GM23338 (cell line): ENCODE measurements around the gene SMCR8. TPM values are rescaled to one million over a fixed set of nuclear protein-coding genes. Genes with fewer than 3 reads are reported as not detected.

Source experiments
- ATAC-seq: fragments of 200-7000 bp; cut with Tn5 transposase; 3 replicates; pipeline ENCODE4 v1.9.1; 2020
- DNase-seq: peaks from one replicate; pipeline ENCODE4 v3.0.0-alpha.2; 2015; ENCODE audit warnings: low spot score
- H2AFZ ChIP-seq: fragments of 200-600 bp; sonication (generic); 2 replicates; pipeline ENCODE4 v1.8.0; 2016; ENCODE audit warnings: antibody characterized with exemption, mild to moderate bottlenecking, moderate library complexity
- H3F3A ChIP-seq: fragments of 200-600 bp; sonication (generic); replicated peaks from 2 replicates; pipeline ENCODE4 v1.8.0; 2017; ENCODE audit warnings: antibody characterized with exemption, mixed run types, low read depth
- H3K27ac ChIP-seq: fragments of 200-600 bp; sonication (generic); 2 replicates; pipeline ENCODE4 v1.6.1; 2016; ENCODE audit warnings: low read depth
- H3K27me3 ChIP-seq: fragments of 200-600 bp; sonication (generic); 2 replicates; pipeline ENCODE4 v1.8.0; 2016; ENCODE audit warnings: mild to moderate bottlenecking, mixed run types, moderate library complexity; ENCODE audit not compliant: insufficient read depth
- H3K36me3 ChIP-seq: fragments of 200-600 bp; sonication (generic); 2 replicates; pipeline ENCODE4 v1.8.0; 2016; ENCODE audit warnings: mild to moderate bottlenecking; ENCODE audit not compliant: insufficient read depth
- H3K4me1 ChIP-seq: fragments of 200-600 bp; sonication (generic); 2 replicates; pipeline ENCODE4 v1.8.0; 2016; ENCODE audit warnings: mild to moderate bottlenecking, moderate library complexity; ENCODE audit not compliant: insufficient read depth
- H3K4me2 ChIP-seq: fragments of 200-600 bp; sonication (generic); 2 replicates; pipeline ENCODE4 v1.7.1; 2017; ENCODE audit warnings: mixed run types
- H3K4me3 ChIP-seq: fragments of 200-600 bp; sonication (generic); 2 replicates; pipeline ENCODE4 v1.6.1; 2016; ENCODE audit warnings: mixed run types
- H3K79me2 ChIP-seq: fragments of 200-600 bp; sonication (generic); replicated peaks from 2 replicates; pipeline ENCODE4 v1.8.0; 2017; ENCODE audit warnings: mild to moderate bottlenecking; ENCODE audit not compliant: insufficient read depth
- H3K9me2 ChIP-seq: fragments of 200-600 bp; sonication (generic); 2 replicates; pipeline ENCODE4 v1.8.0; 2017; ENCODE audit not compliant: insufficient read depth
- H4K20me1 ChIP-seq: fragments of 200-600 bp; sonication (generic); replicated peaks from 2 replicates; pipeline ENCODE4 v1.8.0; 2017; ENCODE audit warnings: mild to moderate bottlenecking; ENCODE audit not compliant: insufficient read depth
- H3K27ac Mint-ChIP-seq: 2 replicates; pipeline ENCODE4 v1.8.0; 2020; ENCODE audit warnings: inconsistent platforms, mild to moderate bottlenecking, moderate library complexity, mixed read lengths
- H3K27me3 Mint-ChIP-seq: 3 replicates; pipeline ENCODE4 v1.8.0; 2022; ENCODE audit warnings: low read depth, mild to moderate bottlenecking, moderate library complexity, mixed read lengths, inconsistent platforms; ENCODE audit not compliant: insufficient read depth, poor library complexity
- H3K36me3 Mint-ChIP-seq: 3 replicates; pipeline ENCODE4 v1.8.0; 2021; ENCODE audit warnings: low read depth, mild to moderate bottlenecking, inconsistent platforms, moderate library complexity, mixed read lengths
- H3K4me1 Mint-ChIP-seq: 3 replicates; pipeline ENCODE4 v1.8.0; 2020; ENCODE audit warnings: mild to moderate bottlenecking, inconsistent platforms, mixed read lengths
- H3K4me3 Mint-ChIP-seq: 3 replicates; pipeline ENCODE4 v1.8.0; 2021; ENCODE audit warnings: moderate library complexity, mild to moderate bottlenecking, inconsistent platforms, mixed read lengths
- H3K9me3 Mint-ChIP-seq: 3 replicates; pipeline ENCODE4 v1.8.0; 2020; ENCODE audit warnings: moderate library complexity, mild to moderate bottlenecking, inconsistent platforms, mixed read lengths
- CREB1 ChIP-seq: fragments of 250-450 bp; sonication (Bioruptor Pico); IDR thresholded peaks from 2 replicates; pipeline ENCODE4 v1.5.0; 2020; ENCODE audit warnings: low read depth, mild to moderate bottlenecking, moderate library complexity
- EZH2 ChIP-seq: fragments of 200-600 bp; sonication (generic); IDR thresholded peaks from one replicate; pipeline ENCODE4 v1.8.0; 2017; ENCODE audit warnings: antibody characterized with exemption, mild to moderate bottlenecking, low read depth; ENCODE audit not compliant: unreplicated experiment
- JUNB ChIP-seq: IDR thresholded peaks from one replicate; pipeline ENCODE4 v1.6.1; 2016; ENCODE audit warnings: antibody characterized with exemption; ENCODE audit not compliant: unreplicated experiment
- NANOG ChIP-seq: IDR thresholded peaks from 2 replicates; pipeline ENCODE4 v1.6.1; 2016; ENCODE audit warnings: antibody characterized with exemption, borderline replicate concordance
- STAT1 ChIP-seq: IDR thresholded peaks from one replicate; pipeline ENCODE4 v1.6.1; 2016; ENCODE audit warnings: antibody characterized with exemption; ENCODE audit not compliant: unreplicated experiment
- ZNF114 ChIP-seq: fragments of 250-450 bp; sonication (Bioruptor Pico); IDR thresholded peaks from 2 replicates; pipeline ENCODE4 v1.5.0; 2020; ENCODE audit warnings: mild to moderate bottlenecking, moderate library complexity
- polyA plus RNA-seq: library from polyadenylated mRNA; unstranded; fragments of >200 nt; fragmentation: Nextera tagmentation; extraction: Ambion mirVana; gene quantifications from 2 replicates; pipeline ENCODE4 v1.2.1, GENCODE V29; 2016
- total RNA-seq: library from RNA; depleted of rRNA; stranded (reverse); fragments of >200 nt; shearing (Covaris generic); gene quantifications from 2 replicates; pipeline ENCODE4 v1.2.3, GENCODE V29; 2014
- TF ChIP-seq, protein P1 (sequence below): fragments of 250-450 bp; sonication (Bioruptor Pico); IDR thresholded peaks from 2 replicates; pipeline ENCODE4 v1.5.0; 2020; ENCODE audit warnings: mild to moderate bottlenecking, moderate library complexity
- TF ChIP-seq, protein P2 (sequence below): IDR thresholded peaks from one replicate; pipeline ENCODE4 v1.6.1; 2018; ENCODE audit warnings: antibody characterized with exemption; ENCODE audit not compliant: unreplicated experiment
- TF ChIP-seq, protein P3 (sequence below): IDR thresholded peaks from 2 replicates; pipeline ENCODE4 v1.6.1; 2016; ENCODE audit warnings: antibody characterized with exemption
- TF ChIP-seq, protein P4 (sequence below), 2 experiments: fragments of 200-600 bp in 1 of 2; sonication (generic) in 1 of 2; conservative IDR thresholded peaks; 2 replicates each; pipeline versions ENCODE4 v1.5.1 to v1.6.1; 2016 to 2017; ENCODE audit warnings: antibody characterized with exemption in 2 of 2, low read depth in 2 of 2, mild to moderate bottlenecking in 2 of 2, moderate library complexity in 1 of 2

Gene SMCR8
- total and polyA plus RNA-seq, 2 experiments from 2014 or later = 1.5 to 20.1 TPM

DNA sequence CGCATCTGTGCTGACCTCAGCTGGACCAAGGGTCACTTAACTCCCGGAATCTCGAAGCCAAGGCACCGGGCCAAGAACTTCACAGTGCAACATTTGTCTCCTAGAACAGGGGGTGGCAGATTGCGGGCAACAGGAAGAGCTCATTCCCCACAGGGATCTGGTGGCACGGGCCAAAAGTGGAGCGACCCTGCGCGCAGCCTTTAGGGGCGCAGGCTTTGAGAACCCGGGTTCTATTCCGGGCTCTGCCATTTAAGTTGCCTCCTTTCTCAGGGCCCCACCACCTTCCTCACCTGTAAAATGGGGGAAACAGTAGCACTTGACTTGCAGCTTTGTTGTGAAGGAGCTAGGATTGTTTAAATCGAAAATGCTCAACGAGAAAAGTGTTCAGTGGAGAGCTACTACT is 47.6 kb downstream of the SMCR8 start:
- DNase-seq = peak; percentile 50
- TF ChIP-seq, protein P1, sequence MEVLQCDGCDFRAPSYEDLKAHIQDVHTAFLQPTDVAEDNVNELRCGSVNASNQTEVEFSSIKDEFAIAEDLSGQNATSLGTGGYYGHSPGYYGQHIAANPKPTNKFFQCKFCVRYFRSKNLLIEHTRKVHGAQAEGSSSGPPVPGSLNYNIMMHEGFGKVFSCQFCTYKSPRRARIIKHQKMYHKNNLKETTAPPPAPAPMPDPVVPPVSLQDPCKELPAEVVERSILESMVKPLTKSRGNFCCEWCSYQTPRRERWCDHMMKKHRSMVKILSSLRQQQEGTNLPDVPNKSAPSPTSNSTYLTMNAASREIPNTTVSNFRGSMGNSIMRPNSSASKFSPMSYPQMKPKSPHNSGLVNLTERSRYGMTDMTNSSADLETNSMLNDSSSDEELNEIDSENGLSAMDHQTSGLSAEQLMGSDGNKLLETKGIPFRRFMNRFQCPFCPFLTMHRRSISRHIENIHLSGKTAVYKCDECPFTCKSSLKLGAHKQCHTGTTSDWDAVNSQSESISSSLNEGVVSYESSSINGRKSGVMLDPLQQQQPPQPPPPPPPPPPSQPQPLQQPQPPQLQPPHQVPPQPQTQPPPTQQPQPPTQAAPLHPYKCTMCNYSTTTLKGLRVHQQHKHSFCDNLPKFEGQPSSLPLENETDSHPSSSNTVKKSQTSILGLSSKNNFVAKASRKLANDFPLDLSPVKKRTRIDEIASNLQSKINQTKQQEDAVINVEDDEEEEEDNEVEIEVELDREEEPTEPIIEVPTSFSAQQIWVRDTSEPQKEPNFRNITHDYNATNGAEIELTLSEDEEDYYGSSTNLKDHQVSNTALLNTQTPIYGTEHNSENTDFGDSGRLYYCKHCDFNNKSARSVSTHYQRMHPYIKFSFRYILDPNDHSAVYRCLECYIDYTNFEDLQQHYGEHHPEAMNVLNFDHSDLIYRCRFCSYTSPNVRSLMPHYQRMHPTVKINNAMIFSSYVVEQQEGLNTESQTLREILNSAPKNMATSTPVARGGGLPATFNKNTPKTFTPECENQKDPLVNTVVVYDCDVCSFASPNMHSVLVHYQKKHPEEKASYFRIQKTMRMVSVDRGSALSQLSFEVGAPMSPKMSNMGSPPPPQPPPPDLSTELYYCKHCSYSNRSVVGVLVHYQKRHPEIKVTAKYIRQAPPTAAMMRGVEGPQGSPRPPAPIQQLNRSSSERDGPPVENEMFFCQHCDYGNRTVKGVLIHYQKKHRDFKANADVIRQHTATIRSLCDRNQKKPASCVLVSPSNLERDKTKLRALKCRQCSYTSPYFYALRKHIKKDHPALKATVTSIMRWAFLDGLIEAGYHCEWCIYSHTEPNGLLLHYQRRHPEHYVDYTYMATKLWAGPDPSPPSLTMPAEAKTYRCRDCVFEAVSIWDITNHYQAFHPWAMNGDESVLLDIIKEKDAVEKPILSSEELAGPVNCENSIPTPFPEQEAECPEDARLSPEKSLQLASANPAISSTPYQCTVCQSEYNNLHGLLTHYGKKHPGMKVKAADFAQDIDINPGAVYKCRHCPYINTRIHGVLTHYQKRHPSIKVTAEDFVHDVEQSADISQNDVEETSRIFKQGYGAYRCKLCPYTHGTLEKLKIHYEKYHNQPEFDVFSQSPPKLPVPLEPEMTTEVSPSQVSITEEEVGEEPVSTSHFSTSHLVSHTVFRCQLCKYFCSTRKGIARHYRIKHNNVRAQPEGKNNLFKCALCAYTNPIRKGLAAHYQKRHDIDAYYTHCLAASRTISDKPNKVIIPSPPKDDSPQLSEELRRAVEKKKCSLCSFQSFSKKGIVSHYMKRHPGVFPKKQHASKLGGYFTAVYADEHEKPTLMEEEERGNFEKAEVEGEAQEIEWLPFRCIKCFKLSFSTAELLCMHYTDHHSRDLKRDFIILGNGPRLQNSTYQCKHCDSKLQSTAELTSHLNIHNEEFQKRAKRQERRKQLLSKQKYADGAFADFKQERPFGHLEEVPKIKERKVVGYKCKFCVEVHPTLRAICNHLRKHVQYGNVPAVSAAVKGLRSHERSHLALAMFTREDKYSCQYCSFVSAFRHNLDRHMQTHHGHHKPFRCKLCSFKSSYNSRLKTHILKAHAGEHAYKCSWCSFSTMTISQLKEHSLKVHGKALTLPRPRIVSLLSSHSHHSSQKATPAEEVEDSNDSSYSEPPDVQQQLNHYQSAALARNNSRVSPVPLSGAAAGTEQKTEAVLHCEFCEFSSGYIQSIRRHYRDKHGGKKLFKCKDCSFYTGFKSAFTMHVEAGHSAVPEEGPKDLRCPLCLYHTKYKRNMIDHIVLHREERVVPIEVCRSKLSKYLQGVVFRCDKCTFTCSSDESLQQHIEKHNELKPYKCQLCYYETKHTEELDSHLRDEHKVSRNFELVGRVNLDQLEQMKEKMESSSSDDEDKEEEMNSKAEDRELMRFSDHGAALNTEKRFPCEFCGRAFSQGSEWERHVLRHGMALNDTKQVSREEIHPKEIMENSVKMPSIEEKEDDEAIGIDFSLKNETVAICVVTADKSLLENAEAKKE (CRISPR knock-in tag) = no peak
- TF ChIP-seq EZH2 = no peak
- TF ChIP-seq CREB1 (CRISPR knock-in tag) = no peak
- TF ChIP-seq, protein P2, sequence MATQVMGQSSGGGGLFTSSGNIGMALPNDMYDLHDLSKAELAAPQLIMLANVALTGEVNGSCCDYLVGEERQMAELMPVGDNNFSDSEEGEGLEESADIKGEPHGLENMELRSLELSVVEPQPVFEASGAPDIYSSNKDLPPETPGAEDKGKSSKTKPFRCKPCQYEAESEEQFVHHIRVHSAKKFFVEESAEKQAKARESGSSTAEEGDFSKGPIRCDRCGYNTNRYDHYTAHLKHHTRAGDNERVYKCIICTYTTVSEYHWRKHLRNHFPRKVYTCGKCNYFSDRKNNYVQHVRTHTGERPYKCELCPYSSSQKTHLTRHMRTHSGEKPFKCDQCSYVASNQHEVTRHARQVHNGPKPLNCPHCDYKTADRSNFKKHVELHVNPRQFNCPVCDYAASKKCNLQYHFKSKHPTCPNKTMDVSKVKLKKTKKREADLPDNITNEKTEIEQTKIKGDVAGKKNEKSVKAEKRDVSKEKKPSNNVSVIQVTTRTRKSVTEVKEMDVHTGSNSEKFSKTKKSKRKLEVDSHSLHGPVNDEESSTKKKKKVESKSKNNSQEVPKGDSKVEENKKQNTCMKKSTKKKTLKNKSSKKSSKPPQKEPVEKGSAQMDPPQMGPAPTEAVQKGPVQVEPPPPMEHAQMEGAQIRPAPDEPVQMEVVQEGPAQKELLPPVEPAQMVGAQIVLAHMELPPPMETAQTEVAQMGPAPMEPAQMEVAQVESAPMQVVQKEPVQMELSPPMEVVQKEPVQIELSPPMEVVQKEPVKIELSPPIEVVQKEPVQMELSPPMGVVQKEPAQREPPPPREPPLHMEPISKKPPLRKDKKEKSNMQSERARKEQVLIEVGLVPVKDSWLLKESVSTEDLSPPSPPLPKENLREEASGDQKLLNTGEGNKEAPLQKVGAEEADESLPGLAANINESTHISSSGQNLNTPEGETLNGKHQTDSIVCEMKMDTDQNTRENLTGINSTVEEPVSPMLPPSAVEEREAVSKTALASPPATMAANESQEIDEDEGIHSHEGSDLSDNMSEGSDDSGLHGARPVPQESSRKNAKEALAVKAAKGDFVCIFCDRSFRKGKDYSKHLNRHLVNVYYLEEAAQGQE = no peak
- TF ChIP-seq, protein P3, sequence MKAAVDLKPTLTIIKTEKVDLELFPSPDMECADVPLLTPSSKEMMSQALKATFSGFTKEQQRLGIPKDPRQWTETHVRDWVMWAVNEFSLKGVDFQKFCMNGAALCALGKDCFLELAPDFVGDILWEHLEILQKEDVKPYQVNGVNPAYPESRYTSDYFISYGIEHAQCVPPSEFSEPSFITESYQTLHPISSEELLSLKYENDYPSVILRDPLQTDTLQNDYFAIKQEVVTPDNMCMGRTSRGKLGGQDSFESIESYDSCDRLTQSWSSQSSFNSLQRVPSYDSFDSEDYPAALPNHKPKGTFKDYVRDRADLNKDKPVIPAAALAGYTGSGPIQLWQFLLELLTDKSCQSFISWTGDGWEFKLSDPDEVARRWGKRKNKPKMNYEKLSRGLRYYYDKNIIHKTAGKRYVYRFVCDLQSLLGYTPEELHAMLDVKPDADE = no peak
- no peak for TF ChIP-seq STAT1
- TF ChIP-seq JUNB = no peak
- TF ChIP-seq NANOG = no peak
- TF ChIP-seq, protein P4, sequence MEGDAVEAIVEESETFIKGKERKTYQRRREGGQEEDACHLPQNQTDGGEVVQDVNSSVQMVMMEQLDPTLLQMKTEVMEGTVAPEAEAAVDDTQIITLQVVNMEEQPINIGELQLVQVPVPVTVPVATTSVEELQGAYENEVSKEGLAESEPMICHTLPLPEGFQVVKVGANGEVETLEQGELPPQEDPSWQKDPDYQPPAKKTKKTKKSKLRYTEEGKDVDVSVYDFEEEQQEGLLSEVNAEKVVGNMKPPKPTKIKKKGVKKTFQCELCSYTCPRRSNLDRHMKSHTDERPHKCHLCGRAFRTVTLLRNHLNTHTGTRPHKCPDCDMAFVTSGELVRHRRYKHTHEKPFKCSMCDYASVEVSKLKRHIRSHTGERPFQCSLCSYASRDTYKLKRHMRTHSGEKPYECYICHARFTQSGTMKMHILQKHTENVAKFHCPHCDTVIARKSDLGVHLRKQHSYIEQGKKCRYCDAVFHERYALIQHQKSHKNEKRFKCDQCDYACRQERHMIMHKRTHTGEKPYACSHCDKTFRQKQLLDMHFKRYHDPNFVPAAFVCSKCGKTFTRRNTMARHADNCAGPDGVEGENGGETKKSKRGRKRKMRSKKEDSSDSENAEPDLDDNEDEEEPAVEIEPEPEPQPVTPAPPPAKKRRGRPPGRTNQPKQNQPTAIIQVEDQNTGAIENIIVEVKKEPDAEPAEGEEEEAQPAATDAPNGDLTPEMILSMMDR (conservative IDR thresholded peaks at IDR 0.05; ENCODE audit: low read depth in 2 of 2) = no peak; a peak in 1 of 4 replicates
- no peak for TF ChIP-seq ZNF114 (CRISPR knock-in tag)

More for the DNA sequence above, 47.6 kb downstream of the SMCR8 start:
- Histone ChIP-seq H3K4me3 (peak overlapping the region; percentile 97), H2AFZ (peak overlapping the region; percentile 95), H3K36me3 (peaks cover 16% of the 10 kb centered on the region; the same call in 1 of the 2 replicates), H3K4me1 (peaks cover 8% of the 10 kb centered on the region; the same call in 1 of the 2 replicates), H4K20me1 (0 out of 2 replicates have a peak, but pooled peaks cover 7% of the 10 kb centered on the region), H3K27me3 (no peaks in the 10 kb centered on the region), H3K27ac (0 out of 2 replicates have a peak overlapping the region, but pooled peaks have one; percentile 45), H3K79me2 (peaks cover 43% of the 10 kb centered on the region), H3F3A (0 out of 2 replicates have a peak, but pooled peaks cover 4% of the 10 kb centered on the region), H3K9me2 (no peaks in the 10 kb centered on the region), H3K4me2 (peak overlapping the region; percentile 96)
- Mint-ChIP-seq H3K36me3 (peaks cover 20% of the 10 kb centered on the region; the same call in 2 of the 3 replicates), H3K27me3 (peaks cover 5% of the 10 kb centered on the region), H3K9me3 (no peaks in the 10 kb centered on the region), H3K4me3 (peak overlapping the region; percentile 90), H3K27ac (peak overlapping the region; percentile 82), H3K4me1 (peaks cover 11% of the 10 kb centered on the region; the same call in 2 of the 3 replicates)
- ATAC-seq = peak; percentile 18
